ENCODE results near the gene WSCD1.

The WSCD1 gene

DNA sequence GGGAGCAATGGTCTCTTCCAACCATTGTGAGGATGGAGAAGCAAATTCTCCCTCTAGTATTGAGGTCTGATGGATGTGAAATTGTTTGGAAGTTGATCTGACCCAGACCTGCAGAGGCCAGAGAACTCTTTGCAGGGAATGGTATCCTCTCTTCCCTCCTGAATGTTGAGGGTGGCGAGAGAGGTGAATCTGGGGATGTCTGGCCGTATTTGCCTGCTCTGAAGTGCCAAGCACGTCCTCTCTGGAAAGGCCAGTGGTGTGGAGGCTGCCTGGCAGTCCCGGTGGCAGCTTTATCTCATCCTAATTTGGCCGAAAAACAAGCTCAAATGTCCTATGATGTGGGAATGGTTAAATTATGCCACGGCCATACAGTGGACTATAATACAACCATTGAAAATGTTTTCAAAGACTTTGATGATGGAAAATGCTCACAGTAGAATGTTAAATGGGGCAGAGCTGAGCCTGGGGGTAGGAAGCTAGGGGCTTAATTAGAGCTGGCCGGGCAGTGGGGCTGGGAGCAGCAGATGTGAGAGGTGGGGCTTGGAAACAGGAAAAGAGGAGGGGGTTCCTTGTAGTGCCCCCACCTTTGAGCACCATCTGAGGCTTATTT, 30.8 kb downstream of the WSCD1 start:
- H3K4me3 ChIP-seq (ENCODE audit: low read length), result no peak overlapping the region
- no peak for DNase-seq (ENCODE audit: low read depth, low spot score)

DNA sequence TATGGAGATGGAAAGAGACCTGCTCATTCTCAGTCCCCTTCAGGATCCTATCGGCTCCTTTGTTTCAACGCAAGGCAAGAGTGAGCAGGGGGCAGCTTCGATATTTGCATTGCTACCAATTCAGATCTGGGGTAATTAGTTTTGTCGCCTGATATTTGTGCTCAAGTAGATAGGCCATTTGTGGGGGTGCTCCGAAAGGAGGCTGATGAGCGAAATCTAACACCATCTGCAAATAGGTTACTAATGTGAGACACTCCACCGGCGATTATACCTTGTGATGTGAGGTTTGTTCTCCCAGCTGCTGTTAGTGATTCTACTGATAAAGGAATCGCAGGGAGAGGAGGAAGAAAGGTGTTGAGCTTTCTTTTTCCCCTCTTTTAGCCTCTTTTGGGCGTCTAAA, 31.5 kb downstream of the WSCD1 start:
- DNase-seq (ENCODE audit: low read depth, low spot score), result no peak
- H3K4me3 ChIP-seq (ENCODE audit: low read length), result no peak overlapping the region

DNA sequence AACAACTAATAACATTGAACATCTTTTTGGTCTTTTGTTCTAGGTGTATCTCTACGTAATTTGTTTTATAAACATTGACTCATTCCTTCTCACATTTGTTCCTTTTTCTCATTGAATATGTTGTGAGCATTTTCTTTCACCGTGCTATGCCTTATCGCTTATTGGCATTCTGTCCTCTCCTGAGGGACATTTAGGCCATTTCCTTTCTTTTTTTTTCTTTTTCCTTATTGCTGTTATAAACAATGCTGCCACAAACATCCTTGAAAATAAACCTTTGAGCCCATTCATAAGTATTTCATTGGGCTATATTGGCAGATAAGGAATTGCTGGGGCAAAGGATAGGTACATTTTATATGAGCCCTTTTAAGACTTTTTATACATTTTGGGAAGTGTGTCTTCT, 32.4 kb downstream of the WSCD1 start:
- DNase-seq (ENCODE audit: low read depth, low spot score), result no peak
- no peak overlapping the region for H3K4me3 ChIP-seq (ENCODE audit: low read length)

DNA sequence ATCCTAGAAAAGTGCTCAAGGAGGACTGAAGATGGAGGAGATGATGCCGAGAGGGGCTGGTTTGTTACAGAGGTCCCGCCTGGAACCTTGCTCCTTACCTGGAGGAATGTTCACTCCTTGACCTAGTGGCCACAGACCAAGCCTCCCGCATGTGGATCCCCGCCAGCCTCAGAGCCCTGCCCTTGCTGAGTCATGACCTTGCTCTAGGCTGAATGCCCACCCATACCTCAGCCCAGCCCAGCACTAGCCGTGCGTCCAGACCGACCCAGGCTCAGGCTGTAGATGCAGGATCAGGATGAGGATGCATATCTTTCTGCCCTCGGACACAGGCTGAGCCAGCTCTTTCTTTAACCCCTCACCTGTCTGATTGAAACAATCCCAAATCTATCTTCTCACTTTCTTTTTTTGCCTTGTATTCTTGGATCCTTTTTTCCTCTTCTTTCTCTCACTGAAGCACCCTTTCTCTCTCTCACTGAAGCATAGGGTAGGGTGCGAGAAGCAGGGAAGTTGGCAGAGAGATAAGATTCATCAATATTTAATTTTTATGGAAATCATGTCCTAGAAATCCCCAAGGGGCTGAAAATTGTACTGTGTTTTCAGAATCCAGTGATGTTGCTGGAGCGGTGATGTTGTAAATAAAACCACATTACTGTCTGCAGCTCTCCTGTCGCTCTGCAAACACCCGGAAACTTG, 34.9 kb downstream of the WSCD1 start:
- DNase-seq (ENCODE audit: low read depth, low spot score), result no peak
- no peak overlapping the region for H3K4me3 ChIP-seq (ENCODE audit: low read length)

DNA sequence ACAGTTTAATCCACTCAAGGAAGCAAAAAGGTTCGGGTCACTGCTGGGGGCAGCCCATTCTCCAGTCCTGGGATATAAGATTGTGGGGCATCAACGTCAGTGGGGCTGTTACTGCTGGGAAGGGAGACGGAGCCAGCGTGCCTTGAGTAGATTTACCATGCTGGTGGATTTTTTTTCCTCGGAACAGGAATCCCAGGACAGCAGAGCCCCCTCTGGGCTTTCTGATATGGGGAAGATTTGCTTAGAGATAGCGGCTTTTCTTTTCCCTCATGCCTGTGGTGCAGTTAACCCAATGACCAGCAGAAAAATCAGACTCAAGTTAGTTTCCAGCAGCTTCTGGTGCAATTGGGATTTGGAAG, 35.4 kb downstream of the WSCD1 start:
- no peak overlapping the region for H3K4me3 ChIP-seq (ENCODE audit: low read length)
- no peak for DNase-seq (ENCODE audit: low read depth, low spot score)

DNA sequence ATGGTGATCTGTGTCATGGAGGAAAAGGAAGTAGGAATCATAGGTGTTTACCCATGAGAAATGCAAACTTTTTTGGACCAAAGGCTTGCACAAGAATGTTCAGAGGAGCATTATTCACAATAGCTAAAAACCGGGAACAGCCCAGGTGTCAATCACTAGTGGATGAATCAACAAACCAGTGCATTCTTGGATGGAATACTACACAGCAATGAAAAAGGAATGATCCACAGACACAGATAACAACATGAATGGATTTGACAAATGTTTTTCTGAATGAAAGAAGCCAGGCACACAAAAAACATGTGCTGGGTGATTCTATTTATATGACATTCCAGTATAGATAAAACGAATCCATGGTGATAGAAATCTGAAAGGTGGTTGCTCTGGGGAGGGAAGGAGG, 36.0 kb downstream of the WSCD1 start:
- H3K4me3 ChIP-seq (ENCODE audit: low read length), result no peak overlapping the region
- DNase-seq (ENCODE audit: low read depth, low spot score), result no peak

DNA sequence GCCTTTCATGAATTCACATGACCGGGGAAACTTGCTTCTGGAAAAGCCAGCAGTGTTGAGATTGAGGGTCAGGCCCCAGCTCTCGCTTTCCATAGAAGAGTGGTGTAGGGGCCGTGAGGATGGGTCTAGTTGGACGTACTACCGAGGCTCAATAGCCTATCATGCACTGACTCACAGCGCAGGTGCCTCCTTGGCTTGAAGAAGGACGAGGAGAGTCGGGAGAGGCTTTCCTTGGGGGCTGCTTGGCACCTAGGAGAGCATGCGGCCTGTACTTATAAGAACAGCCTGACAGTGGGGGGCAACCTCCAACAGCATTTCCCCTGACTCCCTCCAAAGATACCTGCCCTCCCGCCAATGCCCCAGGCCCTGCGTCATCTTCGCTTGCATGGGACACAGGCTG, 37.6 kb downstream of the WSCD1 start:
- H3K4me3 ChIP-seq (ENCODE audit: low read length), result no peak overlapping the region
- no peak for DNase-seq (ENCODE audit: low read depth, low spot score)

DNA sequence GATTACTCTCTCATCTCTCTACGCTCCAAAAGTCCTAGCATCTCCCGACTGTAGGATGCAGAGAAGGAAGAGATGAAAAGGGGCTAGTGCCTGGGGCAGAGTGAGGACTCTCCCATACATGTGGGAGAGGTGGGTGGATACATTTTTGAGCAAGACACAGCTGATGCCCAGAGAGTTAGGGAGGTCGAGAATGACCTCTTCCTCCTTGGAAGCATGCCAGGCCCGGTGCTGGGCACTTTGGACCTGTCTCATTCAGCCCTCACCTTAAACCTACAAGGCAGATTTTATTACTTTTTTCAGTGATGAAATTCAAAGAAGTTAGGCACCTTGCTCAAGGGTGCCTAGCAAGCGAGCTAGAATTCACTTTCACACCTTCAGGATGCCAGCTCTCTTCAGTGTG, 38.2 kb downstream of the WSCD1 start:
- DNase-seq (ENCODE audit: low read depth, low spot score), result no peak
- no peak overlapping the region for H3K4me3 ChIP-seq (ENCODE audit: low read length)

DNA sequence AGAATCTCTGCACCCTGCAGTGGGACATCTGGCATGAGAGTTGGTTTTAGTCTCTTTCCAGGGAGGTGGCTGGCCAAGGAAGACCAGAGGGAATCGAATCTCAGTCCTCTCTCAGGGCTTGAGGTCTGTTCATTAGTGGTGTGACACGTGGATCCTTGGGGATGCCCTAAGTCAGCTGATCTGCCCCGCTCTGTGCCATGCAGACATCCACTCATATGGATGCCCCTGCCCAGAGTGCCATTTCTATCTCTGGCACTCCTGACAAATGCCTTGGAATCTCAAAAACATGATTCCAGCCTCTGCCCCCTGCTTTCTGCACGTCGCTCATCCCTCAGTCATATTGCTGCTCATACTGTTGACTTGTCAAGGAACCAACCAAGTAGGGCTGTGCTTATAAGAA, 38.8 kb downstream of the WSCD1 start:
- H3K4me3 ChIP-seq (ENCODE audit: low read length), result no peak overlapping the region
- no peak for DNase-seq (ENCODE audit: low read depth, low spot score)

DNA sequence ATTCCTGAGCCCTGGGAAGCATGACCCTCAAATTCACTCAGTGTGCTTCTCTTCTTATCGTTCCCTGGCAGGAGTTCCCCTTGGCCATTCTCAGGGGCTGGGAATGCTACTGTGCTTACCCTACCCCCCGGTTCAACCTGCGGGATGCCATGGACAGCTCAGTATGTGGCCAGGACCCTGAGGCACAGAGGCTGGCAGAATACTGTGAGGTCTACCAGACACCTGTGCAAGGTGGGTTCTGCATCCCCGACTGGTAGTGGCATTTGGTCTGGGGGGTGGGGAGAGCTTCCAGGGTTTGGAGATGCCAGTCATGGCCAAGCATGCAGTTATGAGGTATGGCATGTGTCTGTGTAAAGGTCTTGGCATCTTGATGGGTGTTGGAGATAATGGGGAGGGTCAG, 39.4 kb downstream of the WSCD1 start:
- no peak for DNase-seq (ENCODE audit: low read depth, low spot score)
- no peak overlapping the region for H3K4me3 ChIP-seq (ENCODE audit: low read length)

DNA sequence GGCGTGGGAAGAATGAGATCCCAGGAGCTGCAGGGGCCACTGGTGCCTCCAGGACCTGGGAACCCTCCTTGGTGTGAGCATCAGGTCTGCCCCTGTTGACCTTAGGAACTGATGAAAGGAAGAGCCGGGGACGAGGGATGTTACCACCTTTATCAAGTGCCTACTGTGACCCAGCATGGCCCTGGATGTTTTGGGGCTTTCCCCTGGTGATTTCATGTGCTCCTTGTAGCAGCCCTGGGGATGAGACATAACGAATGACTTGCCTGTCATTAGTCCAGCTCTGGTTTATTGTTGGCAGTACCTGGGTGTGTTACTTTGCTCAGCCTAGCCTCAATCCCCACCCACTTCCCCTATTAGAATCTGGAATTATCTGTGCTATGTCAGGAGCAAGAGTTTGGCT, 39.9 kb downstream of the WSCD1 start:
- DNase-seq (ENCODE audit: low read depth, low spot score), result no peak
- H3K4me3 ChIP-seq (ENCODE audit: low read length), result no peak overlapping the region

DNA sequence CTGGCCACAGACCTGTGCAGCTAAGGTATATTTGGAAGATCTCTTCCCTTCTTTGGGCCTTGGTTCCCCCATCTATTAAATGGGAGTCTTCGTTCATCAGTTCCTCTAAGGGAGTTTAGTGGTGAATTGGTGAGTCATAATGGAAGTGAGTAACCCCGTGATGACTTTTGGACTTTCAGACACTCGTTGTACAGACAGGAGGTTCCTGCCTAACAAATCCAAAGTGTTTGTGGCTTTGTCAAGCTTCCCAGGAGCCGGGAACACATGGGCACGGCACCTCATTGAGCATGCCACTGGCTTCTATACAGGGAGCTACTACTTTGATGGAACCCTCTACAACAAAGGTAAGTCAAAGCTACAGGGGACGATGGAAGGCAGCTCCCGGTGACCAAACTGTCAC, 40.4 kb downstream of the WSCD1 start:
- H3K4me3 ChIP-seq (ENCODE audit: low read length), result no peak overlapping the region
- no peak for DNase-seq (ENCODE audit: low read depth, low spot score)

DNA sequence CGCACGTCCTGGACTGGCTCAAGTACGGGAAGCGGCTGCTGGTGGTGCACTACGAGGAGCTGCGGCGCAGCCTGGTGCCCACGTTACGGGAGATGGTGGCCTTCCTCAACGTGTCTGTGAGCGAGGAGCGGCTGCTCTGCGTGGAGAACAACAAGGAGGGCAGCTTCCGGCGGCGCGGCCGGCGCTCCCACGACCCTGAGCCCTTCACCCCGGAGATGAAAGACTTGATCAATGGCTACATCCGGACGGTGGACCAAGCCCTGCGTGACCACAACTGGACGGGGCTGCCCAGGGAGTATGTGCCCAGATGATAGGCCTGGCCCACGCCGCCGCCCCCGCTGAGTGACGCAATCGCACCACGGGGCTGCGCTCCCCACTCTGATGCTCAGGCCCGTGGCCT, 50.2 kb downstream of the WSCD1 start:
- H3K4me3 ChIP-seq (ENCODE audit: low read length), result no peak overlapping the region

DNA sequence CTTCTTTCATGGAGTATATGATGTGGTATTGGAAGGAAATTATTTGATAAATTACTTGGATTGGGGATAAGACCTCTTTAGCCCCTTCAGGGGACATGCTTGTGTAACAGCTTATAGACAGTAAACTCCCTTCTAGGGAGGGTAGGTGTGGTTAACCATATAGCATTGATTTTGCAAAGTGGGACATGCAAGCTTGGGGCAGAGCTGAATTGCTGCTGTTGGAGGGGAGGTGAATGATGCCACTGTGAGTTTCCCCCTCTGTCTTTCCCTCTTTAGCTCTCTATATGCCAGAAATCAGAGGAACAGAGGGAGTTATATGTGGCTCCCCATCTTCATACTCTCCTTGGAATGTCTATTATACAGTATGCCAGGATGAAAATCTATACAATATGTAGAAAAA, 54.7 kb downstream of the WSCD1 start:
- H3K4me3 ChIP-seq (ENCODE audit: low read length), result no peak overlapping the region
- DNase-seq (ENCODE audit: low read depth, low spot score), result no peak

More for the DNA sequence above, 50.2 kb downstream of the WSCD1 start:
- no peak for DNase-seq (ENCODE audit: low read depth, low spot score)

DNA sequence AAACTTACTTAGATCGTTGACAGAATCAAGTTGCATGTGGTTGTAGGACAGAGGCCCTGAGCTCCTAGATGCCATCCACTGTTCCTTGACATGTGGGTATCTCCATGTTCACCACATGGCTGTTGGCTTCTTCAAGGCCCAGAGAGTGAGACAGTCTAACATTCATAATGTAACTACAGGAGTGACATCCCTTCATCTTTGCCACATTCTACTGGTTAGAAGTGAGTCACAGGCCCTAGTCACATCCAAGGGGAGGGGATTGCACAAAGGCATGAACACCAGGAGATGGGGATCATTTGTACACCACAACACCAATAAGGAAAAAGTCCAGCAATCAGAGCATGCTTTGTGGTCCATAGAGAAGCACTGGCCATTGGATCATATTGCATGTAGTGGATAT, 56.6 kb downstream of the WSCD1 start:
- DNase-seq (ENCODE audit: low read depth, low spot score), result no peak
- no peak overlapping the region for H3K4me3 ChIP-seq (ENCODE audit: low read length)

DNA sequence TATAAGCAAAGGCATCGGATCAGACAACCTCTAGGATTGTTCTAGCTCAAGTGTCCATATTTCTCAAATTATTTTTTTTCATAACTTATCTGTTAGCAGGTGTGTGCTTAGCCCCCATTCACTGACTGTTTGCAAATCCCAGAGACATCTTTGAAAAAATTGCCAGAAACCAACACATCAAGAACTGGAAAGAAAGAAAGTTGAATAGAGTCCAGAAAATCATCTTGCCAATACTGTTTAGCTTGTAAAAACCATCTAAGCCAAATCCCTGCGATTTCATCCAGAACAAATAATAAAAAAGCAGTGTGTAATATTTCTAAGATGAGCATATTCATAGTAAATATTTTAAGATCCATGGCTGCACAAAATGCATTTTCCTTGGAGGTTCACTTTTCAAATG, 64.5 kb downstream of the WSCD1 start:
- no peak overlapping the region for H3K4me3 ChIP-seq (ENCODE audit: low read length)
- no peak for DNase-seq (ENCODE audit: low read depth, low spot score)

DNA sequence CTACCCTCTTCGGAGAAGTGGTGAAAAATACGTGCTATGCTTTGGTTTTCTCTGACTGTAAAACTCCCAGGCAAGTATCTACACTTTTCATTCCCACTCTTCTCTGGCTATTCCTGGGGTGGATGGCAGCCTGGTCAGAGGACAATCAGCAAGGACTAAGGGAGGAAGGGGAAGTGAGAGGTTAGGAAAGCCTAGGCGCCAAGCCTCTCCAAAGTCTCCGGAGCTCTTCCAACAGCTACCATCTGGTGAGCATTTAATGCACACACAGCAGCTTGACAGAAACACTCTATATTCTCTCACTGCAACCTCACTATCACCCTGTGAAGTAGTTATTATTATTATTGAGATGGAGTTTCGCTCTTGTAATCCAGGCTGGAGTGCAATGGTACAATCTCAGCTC, 65.1 kb downstream of the WSCD1 start:
- H3K4me3 ChIP-seq (ENCODE audit: low read length), result no peak overlapping the region
- no peak for DNase-seq (ENCODE audit: low read depth, low spot score)

DNA sequence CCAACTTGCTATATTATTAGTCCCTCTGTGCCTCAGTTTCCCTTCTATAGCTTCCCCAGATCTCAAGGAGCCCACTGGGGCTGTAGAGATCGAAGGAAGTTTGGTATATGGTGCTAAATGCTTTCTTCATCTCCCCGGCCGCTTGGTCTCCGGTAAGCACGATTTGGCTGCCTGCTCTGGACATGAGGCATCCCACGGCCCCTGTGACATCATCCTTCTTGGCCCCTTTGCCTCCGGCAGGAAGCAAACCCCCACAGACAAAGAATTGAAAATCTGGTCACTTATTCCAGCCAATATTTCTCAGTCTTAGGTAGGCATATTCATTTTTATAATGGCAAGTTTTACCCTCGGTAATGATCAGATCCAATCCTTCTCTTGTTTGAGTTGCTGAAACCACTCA, 65.8 kb downstream of the WSCD1 start:
- H3K4me3 ChIP-seq (ENCODE audit: low read length), result no peak overlapping the region
- DNase-seq (ENCODE audit: low read depth, low spot score), result no peak

DNA sequence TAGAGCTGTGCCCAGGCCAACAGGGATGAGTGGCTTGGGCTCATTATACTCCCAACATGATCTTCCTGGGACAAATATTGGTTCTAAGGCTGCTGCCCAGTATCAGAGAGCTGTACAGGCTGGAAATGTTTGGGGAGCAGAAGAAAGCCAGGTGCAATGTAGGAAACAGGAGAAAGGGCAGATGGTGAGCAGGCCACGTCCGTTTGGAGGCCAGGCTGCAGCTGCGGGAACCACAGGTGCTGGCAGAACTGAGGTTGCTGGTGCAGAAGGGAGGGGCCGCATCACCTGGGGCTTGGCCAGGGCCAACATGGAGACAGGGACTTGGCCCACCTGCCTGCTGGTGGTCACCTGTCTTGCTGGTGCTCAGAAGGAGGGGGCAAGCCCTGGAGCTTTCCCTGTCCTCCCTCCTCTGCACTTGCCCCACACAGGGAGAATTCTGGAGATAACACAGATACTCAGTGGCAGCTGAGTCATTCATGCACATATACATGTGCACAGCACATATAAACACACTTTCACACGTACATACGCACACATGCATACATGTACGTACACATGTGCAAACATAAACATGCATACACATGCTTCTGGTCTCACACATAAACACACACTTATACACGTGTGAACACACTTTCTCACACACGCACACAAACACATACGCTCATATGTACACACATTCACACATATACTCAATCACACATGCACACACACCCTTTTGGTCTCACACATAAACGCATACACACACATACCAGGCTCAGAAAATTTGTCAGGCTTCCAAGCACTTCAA, 67.7 kb downstream of the WSCD1 start:
- H3K4me3 ChIP-seq (ENCODE audit: low read length), result no peak overlapping the region
- DNase-seq (ENCODE audit: low read depth, low spot score), result no peak

DNA sequence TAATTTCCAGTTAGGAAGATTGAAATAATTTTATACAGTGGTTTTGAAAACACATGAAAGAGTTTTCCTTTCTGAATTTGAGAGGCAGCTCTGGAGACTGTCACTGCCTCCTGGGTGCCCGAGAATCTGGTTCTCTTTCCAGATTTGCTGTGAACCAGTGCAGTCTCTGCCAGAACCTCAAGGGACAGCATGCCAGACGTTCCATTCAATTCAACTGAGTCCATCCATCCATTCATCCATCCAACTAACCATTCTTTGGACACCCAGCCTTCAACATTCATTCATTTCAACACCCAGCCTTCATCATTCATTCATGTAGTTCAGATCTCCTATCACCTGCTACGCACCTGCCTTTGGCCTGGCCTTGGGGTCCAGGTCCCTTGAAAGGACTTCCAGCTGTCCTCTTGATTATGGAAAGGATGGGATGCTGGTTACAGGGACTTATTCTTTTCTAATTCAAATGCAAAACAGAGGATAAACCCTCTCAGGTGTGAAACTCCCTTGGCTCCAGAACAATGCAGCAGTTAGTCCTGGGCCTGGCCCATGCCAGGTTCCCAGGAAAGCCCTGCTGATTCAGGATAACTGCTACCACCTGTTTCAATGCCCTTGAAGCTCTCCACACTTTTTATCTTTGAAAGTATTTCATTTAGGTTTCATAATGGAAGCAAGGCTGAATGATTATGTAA, 68.7 kb downstream of the WSCD1 start:
- DNase-seq (ENCODE audit: low read depth, low spot score), result no peak
- H3K4me3 ChIP-seq (ENCODE audit: low read length), result no peak overlapping the region
